HG03095 (cell line): ENCODE data around the gene CD69.
"Not testable (repeated sequence)": the region's sequence is repeated elsewhere in the genome, so short reads cannot be mapped to it uniquely, and the experiment has no call there.

Source experiments
- ATAC-seq: cut with Tn5 transposase; IDR thresholded peaks from one replicate; pipeline ENCODE4 v1.9.1; 2021; ENCODE audit warnings: moderate library complexity; ENCODE audit not compliant: unreplicated experiment

CD69 gene

DNA sequence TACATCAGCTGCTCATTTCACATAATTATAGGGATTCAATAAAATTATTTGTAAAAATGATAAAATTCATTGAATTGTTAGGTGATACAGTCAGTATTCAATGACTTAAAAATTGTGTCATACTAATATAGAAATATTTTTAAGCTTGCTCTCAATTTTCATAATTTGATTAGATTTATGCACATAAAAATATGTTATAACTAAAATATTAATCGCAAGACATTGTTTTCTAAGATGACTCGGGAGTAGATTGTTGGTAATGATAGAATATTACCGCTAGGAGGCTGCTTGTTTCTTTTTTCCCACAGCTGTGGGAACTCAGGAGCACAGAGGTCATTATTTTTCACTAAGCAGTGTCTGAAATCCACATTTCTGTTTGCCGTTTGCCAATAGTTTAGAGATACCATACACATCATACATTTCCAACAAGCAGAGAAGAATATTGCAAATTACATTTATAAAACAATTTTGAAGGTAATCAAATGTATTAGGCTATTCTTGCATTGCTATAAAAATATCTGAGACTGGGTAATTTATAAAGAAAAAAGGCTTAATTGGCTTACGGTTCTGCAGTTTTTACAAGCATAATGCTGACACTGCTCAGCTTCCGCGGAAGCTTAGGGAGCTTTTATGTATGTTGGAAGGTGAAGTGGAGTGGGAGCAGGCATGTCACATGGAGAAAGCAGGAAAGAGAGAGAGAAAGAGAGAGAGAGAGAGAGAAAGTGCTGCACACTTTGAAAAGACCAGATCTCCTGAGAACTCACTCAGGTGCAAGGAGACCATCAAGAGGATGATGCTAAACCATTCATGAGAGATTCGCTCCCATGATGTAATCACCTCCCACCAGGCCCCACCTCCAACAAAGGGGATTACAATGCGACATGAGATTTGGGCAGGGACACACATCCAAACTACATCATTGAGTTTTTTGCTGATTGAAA, 9.2 kb downstream of the CD69 start:
- no peak for ATAC-seq

DNA sequence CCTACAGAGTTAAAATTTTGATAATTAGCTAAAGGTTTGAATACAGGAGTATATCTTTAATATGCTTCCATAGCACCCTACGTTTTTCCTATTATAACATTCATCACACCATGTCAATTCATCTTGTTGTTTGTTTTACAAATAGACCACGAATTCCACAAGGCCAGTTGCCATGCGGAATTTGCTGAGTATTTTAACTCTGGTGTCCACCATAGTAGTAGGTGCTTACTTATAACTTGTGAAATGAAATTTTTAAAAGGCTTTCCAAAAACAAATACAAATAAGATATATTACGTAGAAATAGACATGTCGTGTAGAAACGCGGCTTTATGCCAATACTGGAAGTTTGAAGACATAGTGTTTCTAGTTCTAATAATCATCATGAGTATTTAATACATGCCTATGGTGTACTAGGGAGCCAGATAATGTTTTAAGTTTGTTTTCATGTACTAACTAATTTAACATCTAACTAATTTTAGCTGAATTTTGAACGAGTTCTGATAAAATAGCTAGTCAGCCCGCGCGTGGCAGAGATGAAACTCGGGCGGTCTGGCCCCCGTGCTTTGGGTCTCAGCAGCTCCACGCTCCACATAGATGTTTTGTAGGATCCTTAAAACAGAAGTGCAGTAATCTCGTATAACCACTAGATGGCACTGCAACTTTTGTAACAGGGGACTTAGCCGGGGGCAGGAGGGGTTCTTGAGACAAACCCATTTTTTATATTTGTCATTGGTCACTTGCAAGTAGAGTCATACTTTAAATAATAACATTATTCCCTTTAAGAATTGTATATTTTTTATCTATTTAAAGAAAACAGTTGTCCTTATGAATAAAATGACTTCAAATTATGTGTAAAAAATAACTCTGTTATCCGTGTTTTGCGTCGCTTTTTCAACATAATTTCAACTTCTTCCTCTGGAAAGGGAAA, 10.2 kb downstream of the CD69 start:
- peak; percentile 65 for ATAC-seq

DNA sequence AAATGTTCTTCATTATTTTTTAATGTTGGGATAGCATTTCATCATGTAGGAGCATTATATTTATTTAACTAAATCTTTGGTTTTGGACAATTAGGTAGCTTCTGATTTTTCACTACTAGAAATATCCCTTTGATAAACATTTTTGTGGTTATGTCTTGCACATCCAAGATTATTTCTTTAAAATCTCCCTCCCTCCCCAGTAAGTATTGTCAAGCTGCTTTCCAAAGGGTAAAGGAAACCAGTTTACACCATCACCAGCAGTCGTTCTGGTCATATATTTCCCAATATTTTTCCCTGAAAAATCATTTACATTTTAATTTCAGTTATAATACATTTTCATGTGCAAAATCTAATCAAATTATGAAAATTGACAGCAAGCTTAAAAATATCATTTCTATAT, 11.1 kb downstream of the CD69 start:
- no peak for ATAC-seq

DNA sequence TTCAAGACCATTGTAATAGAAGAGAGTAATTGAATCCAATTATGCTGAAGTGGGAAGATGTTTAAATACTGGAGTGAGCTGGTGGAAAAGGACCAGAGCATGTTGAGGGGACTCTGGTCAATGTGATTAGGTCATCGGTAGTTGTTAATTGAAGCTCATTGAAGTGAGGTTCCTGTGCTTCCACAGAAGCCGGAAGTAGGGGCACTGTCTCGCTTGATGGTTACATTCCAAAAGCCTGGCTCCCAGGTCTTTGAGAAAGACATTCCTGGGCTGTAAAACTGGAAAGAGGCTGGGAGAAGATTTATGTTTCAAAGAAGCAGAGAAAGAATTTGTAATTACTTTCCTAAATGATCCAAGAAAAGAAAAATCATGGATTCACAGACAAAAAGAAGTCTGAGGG, 15.5 kb downstream of the CD69 start:
- no peak for ATAC-seq

DNA sequence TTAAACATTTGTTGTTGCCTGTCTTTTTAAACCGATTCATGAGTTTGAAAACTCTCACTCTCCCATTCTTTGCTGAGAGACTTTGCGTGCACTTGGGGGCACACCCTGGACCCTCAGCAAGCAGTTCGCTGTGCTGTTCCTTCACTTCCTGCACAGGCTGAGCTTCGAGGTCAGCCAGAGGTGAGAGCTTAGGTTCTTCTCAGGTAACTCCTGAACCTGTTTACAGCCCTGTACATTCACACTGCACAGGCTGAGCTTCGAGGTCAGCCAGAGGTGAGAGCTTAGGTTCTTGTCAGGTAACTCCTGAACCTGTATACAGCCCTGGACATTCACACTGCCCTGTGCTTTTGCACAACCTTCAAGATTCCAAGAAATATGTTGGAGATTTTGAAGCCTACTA, 18.0 kb downstream of the CD69 start:
- ATAC-seq = no peak

DNA sequence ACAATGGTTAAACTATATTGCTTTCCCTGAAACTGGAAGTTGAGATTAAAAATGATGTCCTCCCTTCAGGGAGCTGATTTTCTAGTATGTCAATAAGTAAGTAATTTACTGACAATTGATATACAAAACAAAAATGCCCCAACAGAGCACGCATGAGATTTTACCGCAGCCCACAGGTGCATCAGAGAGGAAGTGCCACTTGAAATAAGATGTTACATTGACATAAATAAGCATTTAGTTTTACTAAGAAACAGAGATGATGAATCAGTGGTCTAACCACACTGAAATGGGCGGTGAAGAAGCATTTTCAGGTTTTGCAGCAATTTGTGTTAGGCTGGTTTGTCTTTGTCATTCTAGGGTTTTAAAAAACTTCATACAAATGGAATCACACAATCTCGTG, 19.0 kb downstream of the CD69 start:
- ATAC-seq = peak; percentile 79

DNA sequence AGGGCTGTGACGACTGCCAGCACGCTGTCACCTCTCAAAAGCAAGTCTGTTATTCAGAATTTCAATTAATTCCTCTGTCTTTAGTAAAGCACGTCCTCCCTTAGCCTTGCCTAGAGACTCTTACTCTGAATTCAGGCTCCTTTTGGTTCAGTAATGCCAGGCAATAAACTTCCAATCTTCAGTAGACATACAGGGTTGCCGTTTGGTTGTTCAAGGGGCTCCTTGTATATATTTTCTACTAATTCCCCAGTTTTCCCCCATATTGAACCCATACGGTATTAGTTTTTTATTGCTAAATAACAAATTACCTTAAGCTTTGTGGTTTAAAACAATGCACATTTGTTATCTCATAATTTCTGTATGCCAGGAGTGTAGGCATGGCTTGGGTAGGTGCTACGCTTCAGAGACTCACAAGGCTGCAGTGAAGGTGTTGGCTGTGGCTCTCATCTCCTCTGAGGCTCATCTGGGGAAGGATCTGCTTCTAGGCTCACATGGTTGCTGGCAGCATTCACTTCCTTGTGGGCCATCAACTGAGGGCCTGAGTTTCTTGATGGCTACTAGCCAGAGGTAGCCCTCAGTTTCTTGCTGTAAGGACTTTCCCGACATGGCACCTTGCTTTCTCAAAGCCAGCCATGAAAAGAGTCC, 20.5 kb downstream of the CD69 start:
- no peak for ATAC-seq

DNA sequence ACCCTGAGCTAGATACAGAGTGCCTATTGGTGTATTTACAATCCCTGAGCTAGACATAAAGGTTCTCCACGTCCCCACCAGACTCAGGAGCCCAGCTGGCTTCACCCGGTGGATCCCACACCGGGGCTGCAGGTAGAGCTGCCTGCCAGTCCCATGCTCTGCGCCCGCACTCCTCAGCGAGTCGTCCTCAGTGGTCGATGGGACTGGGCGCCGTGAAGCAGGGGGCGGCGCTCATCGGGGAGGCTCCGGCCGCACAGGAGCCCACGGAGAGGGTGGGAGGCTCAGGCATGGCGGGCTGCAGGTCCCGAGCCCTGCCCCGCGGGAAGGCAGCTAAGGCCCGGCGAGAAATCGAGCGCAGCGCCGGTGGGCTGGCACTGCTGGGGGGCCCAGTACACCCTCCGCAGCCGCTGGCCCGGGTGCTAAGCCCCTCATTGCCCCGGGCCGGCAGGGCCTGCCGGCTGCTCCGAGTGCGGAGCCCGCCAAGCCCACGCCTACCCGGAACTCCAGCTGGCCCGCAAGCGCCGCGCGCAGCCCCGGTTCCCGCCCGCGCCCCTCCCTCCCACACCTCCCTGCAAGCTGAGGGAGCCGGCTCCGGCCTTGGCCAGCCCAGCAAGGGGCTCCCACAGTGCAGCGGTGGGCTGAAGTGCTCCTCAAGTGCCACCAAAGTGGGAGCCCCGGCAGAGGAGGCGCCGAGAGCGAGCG, 21.1 kb downstream of the CD69 start:
- not testable (repeated sequence) for ATAC-seq

DNA sequence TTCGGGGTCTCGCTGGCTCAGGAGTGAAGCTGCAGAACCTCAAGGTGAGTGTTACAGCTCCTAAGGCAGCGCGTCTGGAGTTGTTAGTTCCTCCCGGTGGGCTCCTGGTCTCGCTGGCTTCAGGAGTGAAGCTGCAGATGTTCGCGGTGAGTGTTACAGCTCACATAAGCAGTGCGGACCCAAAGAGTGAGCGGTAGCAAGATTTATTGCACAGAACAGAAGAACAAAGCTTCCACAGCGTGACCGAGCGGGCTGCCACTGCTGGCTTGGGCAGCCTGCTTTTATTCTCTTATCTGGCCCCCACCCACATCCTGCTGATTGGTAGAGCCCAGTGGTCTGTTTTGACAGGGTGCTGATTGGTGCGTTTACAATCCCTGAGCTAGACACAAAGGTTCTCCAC, 21.8 kb downstream of the CD69 start:
- ATAC-seq = not testable (repeated sequence)

DNA sequence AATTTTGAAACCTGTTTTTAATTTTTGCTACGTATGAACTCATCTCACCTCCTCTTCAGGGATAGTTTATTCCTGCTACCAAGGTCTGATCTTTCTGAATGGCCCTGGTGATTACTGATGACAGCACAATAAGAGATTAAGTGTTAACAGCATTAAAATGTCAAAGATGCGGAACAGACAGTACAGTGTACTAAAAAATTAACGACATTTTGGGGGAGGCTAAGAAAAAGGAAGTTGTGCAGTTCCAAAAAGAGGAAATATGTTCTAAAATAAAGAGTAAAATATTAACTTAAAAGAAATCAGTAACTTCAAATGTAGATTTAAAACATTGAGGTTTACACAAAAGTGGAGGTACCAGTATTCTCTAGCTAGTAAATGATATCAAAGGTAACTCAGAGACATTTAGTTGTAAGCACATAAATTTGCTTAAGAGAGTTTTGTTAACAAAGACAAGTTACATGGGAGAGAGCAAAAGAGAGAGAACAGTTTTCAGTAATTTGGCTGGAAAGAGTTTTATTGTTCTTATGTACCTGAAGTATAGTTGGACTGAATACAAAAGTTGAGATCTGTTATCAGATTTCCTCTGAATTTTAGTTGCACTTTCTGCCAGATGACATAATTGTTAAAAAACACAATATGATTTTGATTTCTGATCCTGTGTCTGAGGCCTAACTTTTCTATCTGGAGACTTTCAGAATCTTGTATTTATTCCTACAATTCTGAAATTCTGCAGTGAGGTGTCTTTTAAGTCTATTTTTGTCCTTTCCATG, 23.6 kb downstream of the CD69 start:
- no peak for ATAC-seq

DNA sequence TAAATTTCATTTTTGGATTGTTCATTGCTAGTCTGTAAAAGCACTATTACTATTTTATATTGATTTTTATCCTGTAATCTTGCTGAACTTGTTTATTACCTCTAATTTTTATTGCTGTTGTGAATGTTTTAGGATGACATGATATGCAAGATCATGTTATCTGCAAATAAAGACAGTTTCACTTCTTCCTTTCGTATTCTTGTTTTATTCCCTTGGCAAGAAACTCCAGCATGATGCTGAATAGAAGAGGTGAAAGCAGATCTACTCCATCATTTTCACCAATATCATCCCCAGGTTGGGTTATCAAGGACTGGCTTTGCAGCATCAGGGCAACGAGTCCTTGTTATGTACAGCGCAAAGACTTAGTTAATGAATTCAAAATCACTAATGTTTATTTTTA, 25.1 kb downstream of the CD69 start:
- no peak for ATAC-seq

DNA sequence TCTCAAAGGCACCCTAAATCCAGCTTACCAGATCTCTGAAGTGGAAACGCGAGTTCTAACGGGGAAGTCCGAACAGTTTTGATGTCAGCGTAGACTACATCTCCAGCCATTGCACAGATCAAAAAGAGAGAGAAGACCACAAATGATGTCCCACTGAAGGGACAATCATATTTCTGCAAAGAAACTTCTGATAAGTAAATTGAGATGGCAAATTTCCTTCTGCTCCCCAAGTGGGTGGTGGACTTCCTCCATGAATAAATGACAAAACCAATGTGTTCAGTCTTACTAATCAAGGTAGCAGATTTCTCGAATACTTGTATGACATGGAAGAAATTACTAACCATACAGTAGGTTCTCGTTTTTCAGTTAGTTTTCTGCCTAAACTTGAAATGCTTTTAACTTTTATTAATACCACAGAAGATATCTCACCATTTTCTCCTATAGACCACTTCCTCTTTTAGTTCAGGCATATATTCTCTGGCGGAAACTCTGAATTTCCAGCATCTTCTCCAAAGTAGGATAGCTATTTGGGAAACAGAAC, 27.7 kb downstream of the CD69 start, which contains the start of gene CLECL1:
CLECL1 (minus strand) TSS at position 177 of the 541 bp plus-strand sequence.
- ATAC-seq = no peak

DNA sequence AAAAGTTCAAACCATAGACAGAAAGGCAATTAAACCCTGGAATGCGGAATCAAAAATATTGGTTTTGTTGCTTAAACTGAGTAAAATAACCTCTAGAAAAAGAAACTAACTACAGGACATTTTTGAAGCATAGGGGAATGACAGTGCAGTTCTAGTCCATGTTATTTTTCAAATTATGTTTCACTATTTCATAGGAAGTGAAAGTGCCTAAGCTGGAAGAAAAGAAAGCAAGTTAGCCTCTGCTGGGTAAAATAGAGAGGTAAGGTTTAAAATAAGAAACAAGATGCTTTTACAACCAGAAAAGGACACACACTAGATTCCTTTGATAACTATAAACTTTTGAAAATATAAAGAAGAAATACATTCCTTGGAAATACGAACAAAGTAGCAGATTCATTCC, 28.9 kb downstream of the CD69 start:
- no peak for ATAC-seq

DNA sequence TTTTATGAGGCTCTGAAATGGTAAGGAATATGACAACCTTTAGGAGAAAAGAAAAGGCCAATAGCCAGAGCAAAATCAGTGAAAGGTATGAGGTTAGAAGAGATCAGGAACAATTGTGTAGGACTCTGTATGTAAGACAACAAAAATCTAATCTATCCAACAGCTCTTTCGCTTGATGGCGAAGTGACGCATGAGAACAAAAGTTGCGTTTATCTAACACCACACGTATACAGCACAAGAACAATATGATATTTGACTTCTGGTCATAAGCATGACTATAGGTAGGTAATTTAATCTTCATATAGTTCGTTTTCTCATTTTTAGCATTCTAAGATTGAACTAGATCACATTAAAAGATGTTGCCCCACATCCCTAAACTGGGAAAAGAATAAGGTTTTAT, 29.3 kb downstream of the CD69 start:
- no peak for ATAC-seq

DNA sequence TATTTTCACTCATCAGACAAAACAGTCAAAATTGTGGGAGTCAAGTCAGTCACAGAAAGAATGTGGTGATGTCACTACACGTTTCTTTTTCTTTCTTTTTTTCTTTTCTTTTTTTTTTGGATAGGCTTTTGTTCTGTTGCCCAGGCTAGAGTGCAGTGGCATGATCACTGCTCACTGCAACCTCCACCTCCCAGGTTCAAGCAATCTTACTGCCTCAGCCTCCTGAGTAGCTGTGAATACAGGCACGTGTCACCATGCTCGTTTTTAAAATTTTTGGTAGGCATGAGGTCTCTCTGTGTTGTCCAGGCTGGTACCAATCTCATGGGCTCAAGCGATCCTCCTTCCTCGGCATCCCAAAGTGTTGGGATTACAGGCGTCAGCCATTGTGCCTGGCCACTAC, 30.1 kb downstream of the CD69 start:
- no peak for ATAC-seq

DNA sequence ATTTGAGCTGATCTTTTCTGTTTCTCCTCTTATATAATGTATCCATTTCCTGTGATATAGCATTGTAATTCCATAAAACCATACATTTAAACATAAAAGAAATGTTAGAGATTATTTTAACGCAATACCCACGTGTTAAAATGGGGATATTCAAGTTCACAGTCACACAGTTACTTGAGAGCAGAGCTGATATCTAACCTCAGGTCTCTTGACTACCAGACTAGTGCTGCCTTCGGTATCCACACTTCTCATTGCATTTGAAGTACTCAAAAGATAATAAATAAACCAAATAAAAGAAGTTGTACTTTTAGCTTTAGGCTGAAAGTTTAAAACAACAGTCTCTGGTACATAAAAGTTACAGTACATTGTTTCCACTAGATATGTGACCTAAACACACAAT, 30.7 kb downstream of the CD69 start:
- ATAC-seq = no peak

DNA sequence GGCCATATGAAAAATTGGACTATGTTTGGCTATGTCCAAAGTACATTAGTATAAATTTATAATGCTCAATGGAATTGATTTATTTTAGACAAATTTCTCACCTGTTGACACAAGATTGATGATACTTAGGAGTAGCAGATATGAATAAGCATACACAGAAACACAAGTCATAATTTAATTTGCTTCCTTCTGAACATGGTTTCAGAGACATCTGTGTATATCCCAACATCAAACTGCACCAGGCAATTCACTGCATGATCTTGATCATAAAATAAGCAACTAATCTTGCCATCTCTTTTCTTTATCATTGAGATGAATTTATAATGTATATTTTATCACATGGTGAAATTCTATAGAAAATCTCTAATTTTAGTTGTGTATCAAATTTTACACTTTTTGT, 31.6 kb downstream of the CD69 start:
- ATAC-seq = no peak

DNA sequence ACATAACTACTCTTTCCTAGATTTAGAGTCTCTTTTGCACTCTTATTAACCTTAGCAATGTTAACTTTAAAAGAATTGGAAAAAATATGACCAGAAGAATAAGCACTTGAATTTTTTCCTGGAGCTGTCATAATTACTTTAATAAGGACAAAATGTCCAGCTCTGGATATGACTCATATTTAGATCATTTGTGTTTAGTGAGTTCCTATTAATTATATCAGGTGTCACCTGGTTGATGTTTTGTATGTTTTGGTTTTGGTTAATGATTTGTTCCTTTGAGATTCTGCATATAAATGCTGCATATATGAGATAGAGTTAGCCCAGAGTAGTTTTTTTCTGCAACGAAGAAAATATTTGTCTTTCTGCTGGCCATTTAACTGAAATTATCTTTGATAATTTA, 32.9 kb downstream of the CD69 start:
- ATAC-seq = no peak

DNA sequence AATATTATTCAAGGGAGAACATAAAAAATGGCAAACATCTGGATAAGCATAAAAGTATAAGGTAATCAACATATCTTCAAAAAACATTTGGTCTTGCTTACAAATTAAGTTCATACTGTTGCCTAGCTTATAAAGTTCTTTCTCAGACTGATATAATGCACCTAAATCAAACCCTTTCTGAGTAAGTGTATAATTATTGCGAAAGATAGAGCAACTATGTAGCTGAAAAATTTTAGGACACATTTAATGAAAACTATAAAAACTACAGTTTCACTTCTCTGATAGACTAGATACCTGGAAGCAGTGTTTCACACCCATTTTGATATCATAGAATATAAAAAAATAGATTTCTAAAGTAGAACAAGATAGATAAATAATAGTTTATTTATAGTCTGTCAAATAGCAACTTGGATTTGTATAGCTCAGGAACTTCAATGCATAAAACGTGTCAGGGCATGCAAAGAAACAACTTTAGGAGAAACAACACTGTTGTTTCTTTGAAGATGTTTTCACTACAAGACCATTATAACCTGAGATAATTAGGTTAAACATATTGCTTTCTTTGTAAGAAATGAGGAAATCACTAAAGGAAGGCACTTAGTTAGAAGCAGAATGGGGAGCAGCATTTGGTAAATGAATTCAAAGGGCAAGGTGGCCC, 35.4 kb downstream of the CD69 start:
- no peak for ATAC-seq
